ENCODE data around the gene LYPD6B.

The LYPD6B gene

GRCh38 chr2:149100739-149101699 lies 62.5 kb downstream of the LYPD6B start:
- no peaks in the 10 kb centered on the region for H3K9me3 ChIP-seq (ENCODE audit: control insufficient read depth, low read length)
- no peak for DNase-seq
- H3K27ac ChIP-seq (ENCODE audit: insufficient read depth, low read length, poor library complexity, severe bottlenecking), result no peak overlapping the region
- no peak overlapping the region for H3K4me3 ChIP-seq (ENCODE audit: insufficient read depth, low read depth, low read length, poor library complexity, severe bottlenecking)
- H3K4me1 ChIP-seq (ENCODE audit: control insufficient read depth, insufficient read depth, low read length, poor library complexity, severe bottlenecking), result no peaks in the 10 kb centered on the region
- no peaks in the 10 kb centered on the region for H3K27me3 ChIP-seq (replicated peaks; ENCODE audit: control insufficient read depth, insufficient read depth, low read length, poor library complexity, severe bottlenecking)
- no peaks in the 10 kb centered on the region for H3K36me3 ChIP-seq (ENCODE audit: control insufficient read depth, insufficient read depth, low read length)

DNA sequence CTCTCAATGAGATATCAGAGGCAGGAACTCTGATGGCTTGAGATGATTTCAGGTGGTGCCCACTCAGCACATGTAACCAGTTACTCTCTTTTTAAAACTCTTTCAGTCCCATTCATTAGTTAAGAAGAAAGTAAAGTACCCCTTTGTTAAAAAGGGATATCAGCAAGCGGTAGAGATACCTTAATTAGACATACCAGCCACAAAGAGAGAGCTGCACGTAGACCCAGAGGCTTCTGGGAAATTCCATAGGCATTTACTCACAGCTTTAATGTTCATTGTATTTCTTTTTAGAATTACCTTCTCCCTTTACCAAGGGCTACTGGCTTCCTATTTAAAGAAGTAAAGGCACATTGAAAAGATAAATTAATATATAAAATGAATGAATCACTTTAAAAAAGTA lies 63.3 kb downstream of the LYPD6B start:
- no peaks in the 10 kb centered on the region for H3K4me1 ChIP-seq (ENCODE audit: control insufficient read depth, insufficient read depth, low read length, poor library complexity, severe bottlenecking)

DNA sequence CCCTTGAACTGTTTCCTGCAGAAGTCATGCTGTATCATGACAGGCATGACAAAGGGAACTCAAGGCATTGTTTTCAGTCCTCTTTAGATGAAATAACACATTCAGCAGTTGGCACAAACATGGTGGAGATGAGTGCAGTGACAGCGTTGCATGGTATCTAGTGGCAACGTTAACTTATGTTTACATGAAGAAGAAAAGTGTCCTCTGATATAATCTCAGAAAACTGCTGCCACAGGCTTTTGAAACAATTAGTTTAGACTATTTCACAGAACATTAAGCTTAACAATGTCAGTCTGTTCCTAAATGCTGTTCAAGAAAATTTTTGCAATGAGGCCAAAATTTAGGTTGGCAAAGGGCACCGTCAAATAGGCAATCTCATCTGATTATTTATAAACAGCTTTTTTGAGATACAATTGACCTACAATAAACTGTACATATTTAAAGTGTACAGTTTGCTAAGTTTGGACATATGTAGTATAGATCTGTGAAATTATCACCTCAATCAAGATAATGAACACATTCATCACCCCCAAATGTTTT lies 64.7 kb downstream of the LYPD6B start:
- Histone ChIP-seq H3K27me3 (replicated peaks; ENCODE audit: control insufficient read depth, insufficient read depth, low read length, poor library complexity, severe bottlenecking) (no peaks in the 10 kb centered on the region), H3K36me3 (ENCODE audit: control insufficient read depth, insufficient read depth, low read length) (no peaks in the 10 kb centered on the region), H3K9me3 (ENCODE audit: control insufficient read depth, low read length) (no peaks in the 10 kb centered on the region), H3K4me1 (ENCODE audit: control insufficient read depth, insufficient read depth, low read length, poor library complexity, severe bottlenecking) (no peaks in the 10 kb centered on the region), H3K27ac (ENCODE audit: insufficient read depth, low read length, poor library complexity, severe bottlenecking) (no peak overlapping the region), H3K4me3 (ENCODE audit: insufficient read depth, low read depth, low read length, poor library complexity, severe bottlenecking) (no peak overlapping the region)
- no peak for DNase-seq

More for the DNA sequence above, 63.3 kb downstream of the LYPD6B start:
- H3K27ac ChIP-seq (ENCODE audit: insufficient read depth, low read length, poor library complexity, severe bottlenecking), result no peak overlapping the region
- H3K36me3 ChIP-seq (ENCODE audit: control insufficient read depth, insufficient read depth, low read length), result no peaks in the 10 kb centered on the region
- no peaks in the 10 kb centered on the region for H3K27me3 ChIP-seq (replicated peaks; ENCODE audit: control insufficient read depth, insufficient read depth, low read length, poor library complexity, severe bottlenecking)
- no peaks in the 10 kb centered on the region for H3K9me3 ChIP-seq (ENCODE audit: control insufficient read depth, low read length)
- H3K4me3 ChIP-seq (ENCODE audit: insufficient read depth, low read depth, low read length, poor library complexity, severe bottlenecking), result no peak overlapping the region
- no peak for DNase-seq

- DNase-seq, result no peak
- Histone ChIP-seq H3K36me3 (ENCODE audit: control insufficient read depth, insufficient read depth, low read length) (no peaks in the 10 kb centered on the region), H3K4me3 (ENCODE audit: insufficient read depth, low read depth, low read length, poor library complexity, severe bottlenecking) (no peak overlapping the region), H3K4me1 (ENCODE audit: control insufficient read depth, insufficient read depth, low read length, poor library complexity, severe bottlenecking) (no peaks in the 10 kb centered on the region), H3K27ac (ENCODE audit: insufficient read depth, low read length, poor library complexity, severe bottlenecking) (no peak overlapping the region), H3K27me3 (replicated peaks; ENCODE audit: control insufficient read depth, insufficient read depth, low read length, poor library complexity, severe bottlenecking) (no peaks in the 10 kb centered on the region), H3K9me3 (ENCODE audit: control insufficient read depth, low read length) (no peaks in the 10 kb centered on the region)
Observed at GRCh38 chr2:149104221-149104620, 65.7 kb downstream of the LYPD6B start.

GRCh38 chr2:149112068-149112467 lies 73.6 kb downstream of the LYPD6B start:
- Histone ChIP-seq H3K9me3 (ENCODE audit: control insufficient read depth, low read length) (no peaks in the 10 kb centered on the region), H3K27me3 (replicated peaks; ENCODE audit: control insufficient read depth, insufficient read depth, low read length, poor library complexity, severe bottlenecking) (no peaks in the 10 kb centered on the region), H3K4me1 (ENCODE audit: control insufficient read depth, insufficient read depth, low read length, poor library complexity, severe bottlenecking) (no peaks in the 10 kb centered on the region), H3K4me3 (ENCODE audit: insufficient read depth, low read depth, low read length, poor library complexity, severe bottlenecking) (no peak overlapping the region), H3K27ac (ENCODE audit: insufficient read depth, low read length, poor library complexity, severe bottlenecking) (no peak overlapping the region), H3K36me3 (ENCODE audit: control insufficient read depth, insufficient read depth, low read length) (no peaks in the 10 kb centered on the region)
- no peak for DNase-seq

DNA sequence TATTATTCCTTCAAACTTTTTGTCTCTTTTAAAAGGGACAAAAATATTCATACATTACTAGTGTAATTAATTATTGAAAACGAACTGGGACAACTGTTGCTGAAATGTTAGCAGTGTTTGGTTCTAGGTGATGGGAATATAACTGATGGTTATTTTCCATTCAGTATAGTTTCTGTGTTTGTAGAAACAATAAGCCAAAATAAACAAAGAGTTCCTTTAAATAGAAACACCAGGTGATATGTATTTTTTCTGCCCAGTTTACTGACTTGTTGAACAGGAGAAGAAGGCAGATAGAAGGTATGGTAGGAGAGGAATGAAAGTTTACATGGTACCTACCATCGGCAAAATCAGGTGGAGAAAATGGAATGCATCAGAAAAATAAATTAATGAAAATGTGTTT lies 74.2 kb downstream of the LYPD6B start:
- H3K9me3 ChIP-seq (ENCODE audit: control insufficient read depth, low read length), result no peaks in the 10 kb centered on the region
- no peak overlapping the region for H3K4me3 ChIP-seq (ENCODE audit: insufficient read depth, low read depth, low read length, poor library complexity, severe bottlenecking)
- no peaks in the 10 kb centered on the region for H3K27me3 ChIP-seq (replicated peaks; ENCODE audit: control insufficient read depth, insufficient read depth, low read length, poor library complexity, severe bottlenecking)
- no peaks in the 10 kb centered on the region for H3K36me3 ChIP-seq (ENCODE audit: control insufficient read depth, insufficient read depth, low read length)
- no peaks in the 10 kb centered on the region for H3K4me1 ChIP-seq (ENCODE audit: control insufficient read depth, insufficient read depth, low read length, poor library complexity, severe bottlenecking)
- no peak overlapping the region for H3K27ac ChIP-seq (ENCODE audit: insufficient read depth, low read length, poor library complexity, severe bottlenecking)
- no peak for DNase-seq

GRCh38 chr2:149115781-149116180 lies 77.3 kb downstream of the LYPD6B start:
- Histone ChIP-seq H3K4me1 (ENCODE audit: control insufficient read depth, insufficient read depth, low read length, poor library complexity, severe bottlenecking) (no peaks in the 10 kb centered on the region), H3K27me3 (replicated peaks; ENCODE audit: control insufficient read depth, insufficient read depth, low read length, poor library complexity, severe bottlenecking) (no peaks in the 10 kb centered on the region), H3K27ac (ENCODE audit: insufficient read depth, low read length, poor library complexity, severe bottlenecking) (no peak overlapping the region), H3K36me3 (ENCODE audit: control insufficient read depth, insufficient read depth, low read length) (no peaks in the 10 kb centered on the region), H3K9me3 (ENCODE audit: control insufficient read depth, low read length) (no peaks in the 10 kb centered on the region), H3K4me3 (ENCODE audit: insufficient read depth, low read depth, low read length, poor library complexity, severe bottlenecking) (no peak overlapping the region)
- no peak for DNase-seq

GRCh38 chr2:149119368-149119767 lies 80.9 kb downstream of the LYPD6B start:
- Histone ChIP-seq H3K36me3 (ENCODE audit: control insufficient read depth, insufficient read depth, low read length) (no peaks in the 10 kb centered on the region), H3K4me3 (ENCODE audit: insufficient read depth, low read depth, low read length, poor library complexity, severe bottlenecking) (no peak overlapping the region)
- DNase-seq, result no peak

DNA sequence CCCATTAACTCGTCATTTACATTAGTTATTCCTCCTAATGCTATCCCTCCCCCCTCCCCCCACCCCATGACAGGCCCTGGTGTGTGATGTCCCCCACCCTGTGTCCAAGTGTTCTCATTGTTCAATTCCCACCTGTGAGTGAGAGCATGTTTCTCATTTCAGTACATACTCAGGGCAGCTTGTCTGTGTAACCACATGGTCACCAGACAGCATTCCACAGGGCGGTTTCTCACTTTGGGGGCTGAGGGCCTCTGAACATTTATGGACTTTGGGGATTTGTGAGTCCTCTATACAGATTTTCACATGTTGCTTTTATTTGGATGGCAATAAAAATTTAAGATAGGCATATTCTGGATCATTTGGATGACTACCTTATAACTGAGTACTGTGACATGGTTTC lies 84.0 kb downstream of the LYPD6B start:
- H3K4me3 ChIP-seq (ENCODE audit: insufficient read depth, low read depth, low read length, poor library complexity, severe bottlenecking), result no peak overlapping the region
- H3K9me3 ChIP-seq (ENCODE audit: control insufficient read depth, low read length), result no peaks in the 10 kb centered on the region
- no peaks in the 10 kb centered on the region for H3K27me3 ChIP-seq (replicated peaks; ENCODE audit: control insufficient read depth, insufficient read depth, low read length, poor library complexity, severe bottlenecking)
- H3K27ac ChIP-seq (ENCODE audit: insufficient read depth, low read length, poor library complexity, severe bottlenecking), result no peak overlapping the region
- H3K4me1 ChIP-seq (ENCODE audit: control insufficient read depth, insufficient read depth, low read length, poor library complexity, severe bottlenecking), result no peaks in the 10 kb centered on the region
- no peaks in the 10 kb centered on the region for H3K36me3 ChIP-seq (ENCODE audit: control insufficient read depth, insufficient read depth, low read length)
- DNase-seq, result no peak

More at GRCh38 chr2:149119368-149119767, 80.9 kb downstream of the LYPD6B start:
- no peaks in the 10 kb centered on the region for H3K4me1 ChIP-seq (ENCODE audit: control insufficient read depth, insufficient read depth, low read length, poor library complexity, severe bottlenecking)
- H3K9me3 ChIP-seq (ENCODE audit: control insufficient read depth, low read length), result no peaks in the 10 kb centered on the region
- no peaks in the 10 kb centered on the region for H3K27me3 ChIP-seq (replicated peaks; ENCODE audit: control insufficient read depth, insufficient read depth, low read length, poor library complexity, severe bottlenecking)
- H3K27ac ChIP-seq (ENCODE audit: insufficient read depth, low read length, poor library complexity, severe bottlenecking), result no peak overlapping the region

DNA sequence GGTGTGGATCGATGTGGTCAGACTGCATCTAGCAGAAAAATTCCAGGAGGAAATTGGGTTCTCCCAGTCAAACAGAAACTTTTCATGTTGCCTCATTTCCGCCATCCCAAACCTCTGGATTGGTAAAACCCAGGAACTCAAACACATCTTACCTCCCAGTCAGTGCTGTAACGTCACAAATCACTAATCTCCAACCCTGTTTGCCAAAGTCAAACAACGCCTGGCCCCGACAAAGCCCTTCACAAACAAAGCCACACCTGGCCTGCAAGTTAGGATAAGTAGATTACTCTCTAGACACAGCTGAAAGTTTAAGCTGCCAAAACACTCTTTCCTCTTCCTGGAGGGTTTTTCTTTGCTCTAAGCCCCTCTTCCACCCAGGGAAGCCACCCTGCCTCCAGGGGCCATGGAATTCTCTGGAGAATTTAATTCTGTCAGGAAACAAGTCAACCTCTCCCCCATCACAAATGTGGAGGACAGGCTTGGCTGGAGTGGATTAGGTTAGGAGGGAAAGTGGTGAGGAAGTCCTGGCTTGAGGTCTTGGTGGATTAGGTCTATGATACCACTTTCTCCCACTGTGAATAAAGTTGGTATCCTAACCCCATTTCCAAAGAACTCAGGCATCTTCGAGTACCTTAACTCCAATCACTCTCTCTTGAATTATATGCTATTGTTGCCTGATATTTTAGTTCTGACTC lies 86.7 kb downstream of the LYPD6B start:
- H3K4me3 ChIP-seq (ENCODE audit: insufficient read depth, low read depth, low read length, poor library complexity, severe bottlenecking), result no peak overlapping the region
- no peak overlapping the region for H3K27ac ChIP-seq (ENCODE audit: insufficient read depth, low read length, poor library complexity, severe bottlenecking)
- H3K4me1 ChIP-seq (ENCODE audit: control insufficient read depth, insufficient read depth, low read length, poor library complexity, severe bottlenecking), result no peaks in the 10 kb centered on the region
- H3K9me3 ChIP-seq (ENCODE audit: control insufficient read depth, low read length), result no peaks in the 10 kb centered on the region
- no peak for DNase-seq
- no peaks in the 10 kb centered on the region for H3K27me3 ChIP-seq (replicated peaks; ENCODE audit: control insufficient read depth, insufficient read depth, low read length, poor library complexity, severe bottlenecking)
- no peaks in the 10 kb centered on the region for H3K36me3 ChIP-seq (ENCODE audit: control insufficient read depth, insufficient read depth, low read length)
